Karpas-422 (cell line): Measurements from ENCODE around the gene BDH2. TPM values are rescaled to one million over a fixed set of nuclear protein-coding genes. Genes with fewer than 3 reads are reported as not detected.
A peak's percentile ranks its signal among the peaks of the same experiment; 100 is the strongest.

Experiments used
- DNase-seq: peaks from one replicate; pipeline ENCODE4 v3.0.0-alpha.2; 2015
- H2AFZ ChIP-seq: fragments of 200-600 bp; sonication (generic); 2 replicates; pipeline ENCODE4 v1.6.1; 2014; ENCODE audit warnings: antibody characterized with exemption, low read length, mixed read lengths
- H3K27ac ChIP-seq: fragments of 200-600 bp; sonication (generic); 2 replicates; pipeline ENCODE4 v1.5.1; 2014; ENCODE audit warnings: mild to moderate bottlenecking, low read length, moderate library complexity
- H3K27me3 ChIP-seq: fragments of 200-600 bp; sonication (generic); 2 replicates; pipeline ENCODE4 v1.6.1; 2014; ENCODE audit warnings: low read length, mixed read lengths
- H3K36me3 ChIP-seq: fragments of 200-600 bp; sonication (generic); 2 replicates; pipeline ENCODE4 v1.6.1; 2014; ENCODE audit warnings: low read length, mixed read lengths; ENCODE audit not compliant: insufficient read depth
- H3K4me1 ChIP-seq: fragments of 200-600 bp; sonication (generic); 2 replicates; pipeline ENCODE4 v1.6.1; 2014; ENCODE audit warnings: mild to moderate bottlenecking, low read length, mixed read lengths
- H3K4me2 ChIP-seq: fragments of 200-600 bp; sonication (generic); 2 replicates; pipeline ENCODE4 v1.6.1; 2014; ENCODE audit warnings: low read length, low read depth, mild to moderate bottlenecking; ENCODE audit not compliant: poor library complexity, severe bottlenecking
- H3K4me3 ChIP-seq: fragments of 200-600 bp; sonication (generic); 2 replicates; pipeline ENCODE4 v1.5.1; 2014; ENCODE audit warnings: mild to moderate bottlenecking, antibody characterized with exemption, low read length, mixed read lengths
- H3K79me2 ChIP-seq: fragments of 200-600 bp; sonication (generic); 2 replicates; pipeline ENCODE4 v1.6.1; 2014; ENCODE audit warnings: mild to moderate bottlenecking, low read length, mixed read lengths
- H3K9ac ChIP-seq: fragments of 200-600 bp; sonication (generic); 2 replicates; pipeline ENCODE4 v1.6.0; 2014; ENCODE audit warnings: low read length
- H3K9me2 ChIP-seq: fragments of 200-600 bp; sonication (generic), shearing (Covaris generic); replicated peaks from 2 replicates; pipeline ENCODE4 v1.6.0; 2014; ENCODE audit warnings: mild to moderate bottlenecking, low read length, moderate library complexity; ENCODE audit not compliant: insufficient read depth
- H3K9me3 ChIP-seq: fragments of 300-700, 200-600 bp; sonication (generic); 2 replicates; pipeline ENCODE4 v1.6.1; 2014; ENCODE audit warnings: low read length, mixed read lengths
- H4K20me1 ChIP-seq: fragments of 200-600 bp; sonication (generic); 2 replicates; pipeline ENCODE4 v1.6.1; 2014; ENCODE audit warnings: mild to moderate bottlenecking, antibody characterized with exemption, low read length, low read depth; ENCODE audit not compliant: insufficient read depth
- total RNA-seq: library from RNA; depleted of rRNA; stranded (reverse); fragments of >200 nt; shearing (Covaris generic); gene quantifications from 2 replicates; pipeline ENCODE4 v1.2.3, GENCODE V29; 2014; ENCODE audit warnings: low replicate concordance; rRNA removed

The BDH2 gene
- total RNA-seq = 31.2 and 42.2 TPM in 2 replicates

- Histone ChIP-seq H3K27me3 (no peaks in the 10 kb centered on the region), H3K4me3 (peak within 1 kb of the TSS; percentile 66), H3K9ac (peak within 1 kb of the TSS; percentile 67), H3K9me3 (no peaks in the 10 kb centered on the region), H3K9me2 (no peaks in the 10 kb centered on the region), H4K20me1 (no peaks in the 10 kb centered on the region), H3K79me2 (peaks cover 6% of the 10 kb centered on the region; the same call in 1 of the 2 replicates), H3K27ac (no peak within 1 kb of the TSS), H3K36me3 (no peaks in the 10 kb centered on the region), H3K4me1 (peaks cover 25% of the 10 kb centered on the region), H3K4me2 (peak within 1 kb of the TSS; percentile 89), H2AFZ (peak within 1 kb of the TSS; percentile 41)
- DNase-seq = peak; percentile 95
These were observed at the start of gene BDH2 for GRCh38 chr4:103099691-103100392. TSS of gene BDH2 (minus strand) at chr4:103099834. CDS start at chr4:103096254, 3,580 bp downstream.

GRCh38 chr4:103144926-103145325 lies 45.3 kb upstream of the BDH2 start:
- no peaks in the 10 kb centered on the region for H4K20me1 ChIP-seq
- peaks cover 15% of the 10 kb centered on the region for H3K4me1 ChIP-seq
- H3K9ac ChIP-seq = no peak overlapping the region
- H3K9me2 ChIP-seq = no peaks in the 10 kb centered on the region
- DNase-seq = no peak
- H3K4me3 ChIP-seq = no peak overlapping the region
- H3K27me3 ChIP-seq = no peaks in the 10 kb centered on the region
- no peak overlapping the region for H3K4me2 ChIP-seq
- no peaks in the 10 kb centered on the region for H3K9me3 ChIP-seq
- no peak overlapping the region for H3K27ac ChIP-seq
- peaks cover 85% of the 10 kb centered on the region for H3K36me3 ChIP-seq
- no peak overlapping the region for H2AFZ ChIP-seq
- H3K79me2 ChIP-seq = no peaks in the 10 kb centered on the region

- H3K4me2 ChIP-seq = no peak overlapping the region
- H3K9me2 ChIP-seq = no peaks in the 10 kb centered on the region
- no peaks in the 10 kb centered on the region for H3K79me2 ChIP-seq
- peaks cover 14% of the 10 kb centered on the region for H3K4me1 ChIP-seq
- no peaks in the 10 kb centered on the region for H3K27me3 ChIP-seq
- peaks cover 73% of the 10 kb centered on the region for H3K36me3 ChIP-seq
- no peak overlapping the region for H3K9ac ChIP-seq
- H2AFZ ChIP-seq = no peak overlapping the region
- no peaks in the 10 kb centered on the region for H3K9me3 ChIP-seq
- H3K4me3 ChIP-seq = no peak overlapping the region
- no peak overlapping the region for H3K27ac ChIP-seq
- no peak for DNase-seq
- no peaks in the 10 kb centered on the region for H4K20me1 ChIP-seq
These were observed 37.8 kb upstream of the BDH2 start for GRCh38 chr4:103137446-103137827.

GRCh38 chr4:103136671-103137445 lies 37.2 kb upstream of the BDH2 start:
- H3K9ac ChIP-seq = no peak overlapping the region
- DNase-seq = no peak
- H3K9me3 ChIP-seq = no peaks in the 10 kb centered on the region
- H2AFZ ChIP-seq = no peak overlapping the region
- peaks cover 14% of the 10 kb centered on the region for H3K4me1 ChIP-seq
- H3K4me2 ChIP-seq = no peak overlapping the region
- no peaks in the 10 kb centered on the region for H3K27me3 ChIP-seq
- no peak overlapping the region for H3K4me3 ChIP-seq
- no peaks in the 10 kb centered on the region for H3K79me2 ChIP-seq
- H4K20me1 ChIP-seq = no peaks in the 10 kb centered on the region
- no peaks in the 10 kb centered on the region for H3K9me2 ChIP-seq
- H3K36me3 ChIP-seq = peaks cover 68% of the 10 kb centered on the region
- H3K27ac ChIP-seq = no peak overlapping the region

GRCh38 chr4:103129174-103129573 lies 29.5 kb upstream of the BDH2 start:
- no peaks in the 10 kb centered on the region for H3K27me3 ChIP-seq
- no peak for DNase-seq
- H3K9me2 ChIP-seq = no peaks in the 10 kb centered on the region
- no peaks in the 10 kb centered on the region for H4K20me1 ChIP-seq
- H3K4me1 ChIP-seq = no peaks in the 10 kb centered on the region
- H3K27ac ChIP-seq = no peak overlapping the region
- no peak overlapping the region for H3K4me3 ChIP-seq
- H3K79me2 ChIP-seq = peaks cover 17% of the 10 kb centered on the region
- H2AFZ ChIP-seq = no peak overlapping the region
- H3K4me2 ChIP-seq = no peak overlapping the region
- H3K9me3 ChIP-seq = no peaks in the 10 kb centered on the region
- peaks cover 49% of the 10 kb centered on the region for H3K36me3 ChIP-seq
- H3K9ac ChIP-seq = no peak overlapping the region

- no peaks in the 10 kb centered on the region for H4K20me1 ChIP-seq
- no peak overlapping the region for H3K4me3 ChIP-seq
- no peak overlapping the region for H3K4me2 ChIP-seq
- no peaks in the 10 kb centered on the region for H3K9me2 ChIP-seq
- no peak overlapping the region for H2AFZ ChIP-seq
- peaks cover 17% of the 10 kb centered on the region for H3K79me2 ChIP-seq
- H3K36me3 ChIP-seq = peaks cover 61% of the 10 kb centered on the region
- DNase-seq = no peak
- no peak overlapping the region for H3K9ac ChIP-seq
- H3K27me3 ChIP-seq = no peaks in the 10 kb centered on the region
- no peaks in the 10 kb centered on the region for H3K4me1 ChIP-seq
- no peaks in the 10 kb centered on the region for H3K9me3 ChIP-seq
- H3K27ac ChIP-seq = no peak overlapping the region
These were observed 26.5 kb upstream of the BDH2 start for GRCh38 chr4:103126126-103126525.

- no peak for DNase-seq
- Histone ChIP-seq H3K4me1 (no peaks in the 10 kb centered on the region), H3K27ac (no peak overlapping the region), H3K36me3 (peaks cover 51% of the 10 kb centered on the region; the same call in 1 of the 2 replicates), H3K27me3 (no peaks in the 10 kb centered on the region), H3K9me2 (no peaks in the 10 kb centered on the region), H3K4me2 (no peak overlapping the region), H3K9me3 (no peaks in the 10 kb centered on the region), H3K9ac (no peak overlapping the region), H3K4me3 (no peak overlapping the region), H3K79me2 (peaks cover 17% of the 10 kb centered on the region), H4K20me1 (no peaks in the 10 kb centered on the region), H2AFZ (no peak overlapping the region)
These were observed 23.5 kb upstream of the BDH2 start for GRCh38 chr4:103123114-103123513.

- Histone ChIP-seq H3K27me3 (no peaks in the 10 kb centered on the region), H4K20me1 (no peaks in the 10 kb centered on the region), H3K4me1 (no peaks in the 10 kb centered on the region), H3K36me3 (peaks cover 48% of the 10 kb centered on the region), H3K9me3 (no peaks in the 10 kb centered on the region), H3K4me2 (no peak overlapping the region), H3K27ac (no peak overlapping the region), H3K9ac (no peak overlapping the region), H3K9me2 (no peaks in the 10 kb centered on the region), H3K4me3 (no peak overlapping the region), H2AFZ (no peak overlapping the region), H3K79me2 (no peaks in the 10 kb centered on the region)
- no peak for DNase-seq
These were observed 18.5 kb upstream of the BDH2 start for GRCh38 chr4:103118166-103118565.
